Bone marrow (tissue), 2 donors: ENCODE measurements around the gene PPP1R9B.

Experiments used
- DNase-seq, 2 donors: peaks; one replicate each; lab custom pipeline; 2025; lab: John Stamatoyannopoulos, UW

PPP1R9B gene

DNA sequence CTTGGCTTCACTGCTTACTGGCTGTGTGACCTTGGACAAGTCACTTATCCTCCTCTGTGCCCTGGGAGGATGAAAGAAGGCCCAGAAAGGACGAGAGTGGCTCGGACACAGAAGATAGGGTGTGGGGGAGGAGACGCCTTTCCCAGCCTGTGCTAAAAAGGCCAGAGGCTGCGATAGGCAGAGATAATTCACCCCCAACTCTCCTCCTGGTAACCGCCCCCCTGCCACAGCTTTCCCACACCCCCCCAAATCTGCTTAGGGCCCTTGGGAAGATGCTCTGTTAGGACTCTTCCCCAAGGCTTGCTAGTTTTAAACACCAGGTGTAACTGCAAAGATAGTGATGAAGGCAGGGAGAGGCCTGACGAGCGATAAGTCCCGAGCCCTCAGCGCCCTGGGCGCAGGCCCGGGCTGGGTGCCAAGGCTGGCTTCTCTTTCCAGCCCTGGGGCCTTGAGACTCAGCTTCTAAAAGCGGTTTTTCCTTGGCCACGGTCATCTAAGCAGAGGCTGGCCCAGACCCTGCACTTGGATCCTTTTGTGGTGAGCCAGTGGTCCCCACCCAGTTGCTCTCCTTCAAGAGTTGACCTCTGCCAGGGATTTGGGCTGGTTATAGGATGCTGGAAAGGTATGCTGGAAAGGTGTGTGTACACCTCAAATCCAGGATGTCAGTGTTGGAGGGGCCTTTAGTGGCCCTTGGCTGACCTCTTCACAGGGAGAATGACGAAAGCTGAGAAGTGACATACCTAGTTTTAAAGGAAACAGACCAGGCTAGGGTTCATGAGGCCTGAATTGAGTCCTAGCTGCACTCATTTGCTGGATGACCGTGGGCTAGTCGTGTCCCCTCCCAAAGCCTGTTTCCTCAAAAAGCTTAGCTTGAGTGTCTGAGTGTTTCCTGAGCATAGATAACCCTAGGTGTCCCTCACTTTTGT is 3.4 kb upstream of the PPP1R9B start:
- DNase-seq: no peak

DNA sequence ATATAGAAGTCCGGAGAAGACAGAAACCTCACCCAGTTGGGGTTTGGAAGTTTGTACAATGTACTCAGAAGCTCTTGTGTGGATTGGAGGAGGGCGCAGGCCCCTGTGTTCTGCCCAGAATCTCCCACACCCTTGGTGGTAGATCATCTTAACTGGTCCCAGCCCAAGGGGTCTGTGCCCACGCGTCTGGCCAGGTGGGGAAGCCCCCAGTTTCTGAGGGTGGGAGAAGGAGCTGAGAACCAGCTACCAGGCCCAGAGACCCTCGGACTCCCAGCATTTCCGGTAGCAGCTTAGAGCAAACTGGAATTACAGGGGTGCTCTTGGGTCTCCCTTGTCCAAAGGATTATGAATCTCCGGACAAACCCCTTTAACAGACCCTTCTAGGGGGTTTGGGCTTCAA is 2.3 kb upstream of the PPP1R9B start:
- DNase-seq: no peak

GRCh38 chr17:50151937-50152547 is 1.6 kb upstream of the PPP1R9B start:
- peak; percentile 63 to 66 for DNase-seq

- peak; percentile 65 to 82 for DNase-seq
Measured at GRCh38 chr17:50151041-50151936, 812 bp upstream of the PPP1R9B start.

DNA sequence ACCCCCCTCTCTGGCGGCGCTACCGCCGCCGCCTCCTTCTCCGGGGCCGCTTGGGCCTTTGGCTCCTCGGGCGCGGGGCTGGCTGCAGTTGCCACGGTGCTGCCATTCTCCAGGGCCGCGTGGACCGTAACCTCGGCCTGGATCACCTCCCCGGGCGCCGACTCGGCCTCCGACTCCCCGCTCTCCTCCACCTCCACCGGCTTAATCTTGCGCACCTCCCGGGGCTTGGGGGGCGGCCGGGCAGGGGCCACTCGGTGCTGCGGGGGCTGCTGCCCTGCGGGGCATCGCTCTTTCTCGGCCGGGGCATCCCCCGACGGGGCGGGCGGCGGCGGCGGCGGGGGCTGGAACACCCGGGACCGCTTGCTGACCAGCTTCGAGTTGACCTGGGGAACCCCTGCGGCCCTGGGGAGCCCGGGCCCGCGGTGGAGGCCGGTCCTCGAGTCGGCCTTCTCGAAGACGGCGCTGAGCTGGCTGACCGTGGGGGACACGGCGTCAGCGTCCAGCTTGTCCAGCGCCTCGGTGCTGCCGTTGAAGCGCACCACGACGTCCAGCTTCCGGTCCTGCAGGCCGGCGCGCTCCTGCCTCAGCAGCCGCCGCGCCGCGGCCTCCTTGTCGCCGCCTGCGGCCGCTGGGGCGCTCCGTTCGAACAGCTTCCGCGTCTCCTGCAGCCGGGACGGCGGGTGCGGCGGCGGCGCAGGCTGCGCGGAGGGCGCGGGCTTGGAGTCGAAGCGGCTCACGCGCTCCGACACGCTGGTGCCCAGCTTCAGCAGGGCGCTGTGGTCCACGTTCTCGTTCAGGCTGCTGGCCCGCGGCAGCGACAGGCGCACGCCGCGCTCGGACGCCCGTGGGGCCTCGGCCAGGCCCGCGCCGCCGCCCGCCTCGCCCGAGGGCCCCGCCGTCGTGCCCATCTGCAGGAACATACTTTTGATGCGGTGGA is 792 bp downstream of the PPP1R9B start:
- DNase-seq: peak in 1 of 2 donors; percentile 53

DNA sequence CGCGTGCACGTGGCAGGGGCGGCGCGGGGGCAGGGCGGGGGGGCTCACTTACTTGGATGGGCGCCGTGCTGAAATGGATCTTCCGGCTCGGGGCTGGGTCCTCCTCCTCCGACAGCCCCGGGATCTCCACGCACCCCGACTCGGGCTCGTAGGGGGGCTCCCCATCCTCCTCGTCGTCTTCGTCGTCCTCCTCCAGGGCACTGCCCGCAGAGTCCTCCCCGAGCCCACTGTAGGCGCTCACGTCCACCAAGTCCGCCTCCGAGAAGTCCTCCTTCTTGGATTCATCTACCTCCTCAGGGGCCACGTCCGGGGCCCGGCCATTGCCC is 1.4 kb downstream of the PPP1R9B start:
- DNase-seq: peak in 1 of 2 donors; percentile 59

DNA sequence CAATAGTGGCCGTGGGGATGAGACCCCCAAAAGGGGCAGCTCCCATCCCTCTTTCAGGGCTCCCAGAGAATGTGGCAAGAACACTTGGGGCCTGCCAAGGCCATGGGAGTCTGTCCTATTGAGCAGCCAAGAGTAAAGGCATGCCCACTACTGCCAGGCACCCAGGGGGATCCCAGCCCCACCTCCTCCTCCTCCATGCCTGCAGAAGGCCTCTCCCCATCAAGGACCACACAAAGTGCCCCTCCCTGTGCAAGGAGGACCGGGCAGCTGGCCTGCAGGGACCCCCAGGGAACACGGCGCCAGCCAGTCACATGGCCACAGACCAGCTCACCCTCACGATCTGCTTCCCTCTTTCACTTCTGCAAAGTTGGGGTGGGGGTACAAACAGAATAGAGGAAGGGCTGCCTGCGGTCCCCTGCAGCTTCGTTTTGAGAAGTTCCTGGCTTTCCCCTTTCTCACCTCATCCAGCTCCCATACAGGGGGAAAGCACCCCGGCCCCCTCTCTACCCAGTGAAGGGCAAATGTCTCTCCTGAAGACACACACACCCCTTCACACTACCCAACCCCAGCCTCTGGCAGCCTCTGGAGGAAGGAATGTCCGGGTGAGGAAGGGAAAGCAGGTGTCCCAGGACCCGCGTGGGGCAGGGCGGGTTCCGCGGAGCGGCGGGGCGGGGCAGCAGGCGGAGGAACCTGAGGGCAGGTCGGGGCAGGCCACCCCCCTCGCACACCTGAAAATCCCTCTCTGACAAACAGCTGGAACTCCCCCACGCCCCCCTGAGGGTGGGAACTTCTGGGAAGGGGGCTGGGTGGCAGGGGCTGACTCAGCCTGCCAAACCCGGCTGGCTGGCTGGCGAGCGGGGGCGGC is 2.0 kb downstream of the PPP1R9B start:
- peak; percentile 59 to 79 for DNase-seq

GRCh38 chr17:50147841-50148225 is 2.6 kb downstream of the PPP1R9B start:
- no peak for DNase-seq

GRCh38 chr17:50146927-50147665 is 3.4 kb downstream of the PPP1R9B start:
- DNase-seq: no peak

GRCh38 chr17:50146230-50146926 is 4.1 kb downstream of the PPP1R9B start:
- no peak for DNase-seq

DNA sequence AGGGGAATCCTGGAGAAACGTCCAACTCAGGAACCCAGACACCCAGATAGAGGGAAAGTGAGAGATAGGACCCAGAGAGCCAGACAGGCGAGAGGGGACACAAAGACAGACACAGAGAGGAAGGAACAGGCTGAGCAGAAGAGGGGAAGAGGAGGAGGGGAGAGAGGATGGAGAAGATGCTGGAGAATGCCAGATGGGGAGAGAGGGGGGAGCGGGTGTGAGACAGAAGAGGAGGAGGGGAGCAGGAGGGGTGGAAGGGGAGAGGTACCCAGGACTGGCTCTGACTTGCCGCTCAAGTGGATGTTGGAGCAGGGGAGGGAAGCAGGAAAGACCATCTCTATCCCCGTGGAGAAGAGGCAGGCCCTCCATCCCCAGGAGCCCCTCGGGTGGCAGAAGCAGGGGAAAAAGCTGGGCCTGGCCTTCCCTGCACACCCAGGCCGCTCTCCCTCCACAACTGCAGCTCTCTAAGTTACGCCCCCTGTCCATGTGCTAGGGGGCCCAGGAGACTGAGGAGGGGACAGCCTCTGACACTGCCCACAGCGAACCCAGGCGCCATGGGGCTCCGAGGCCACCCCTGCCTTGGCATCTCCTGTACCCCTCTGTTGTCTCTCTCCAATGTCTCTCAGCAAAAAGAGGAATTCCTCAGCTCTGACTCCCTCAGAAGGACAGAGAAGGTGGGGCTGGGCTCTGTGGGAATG is 4.8 kb downstream of the PPP1R9B start:
- DNase-seq: no peak

GRCh38 chr17:50144845-50145531 is 5.5 kb downstream of the PPP1R9B start:
- no peak for DNase-seq

GRCh38 chr17:50144355-50144754 is 6.1 kb downstream of the PPP1R9B start:
- no peak for DNase-seq

- DNase-seq: no peak
Measured at GRCh38 chr17:50143461-50144176, 6.9 kb downstream of the PPP1R9B start.

DNA sequence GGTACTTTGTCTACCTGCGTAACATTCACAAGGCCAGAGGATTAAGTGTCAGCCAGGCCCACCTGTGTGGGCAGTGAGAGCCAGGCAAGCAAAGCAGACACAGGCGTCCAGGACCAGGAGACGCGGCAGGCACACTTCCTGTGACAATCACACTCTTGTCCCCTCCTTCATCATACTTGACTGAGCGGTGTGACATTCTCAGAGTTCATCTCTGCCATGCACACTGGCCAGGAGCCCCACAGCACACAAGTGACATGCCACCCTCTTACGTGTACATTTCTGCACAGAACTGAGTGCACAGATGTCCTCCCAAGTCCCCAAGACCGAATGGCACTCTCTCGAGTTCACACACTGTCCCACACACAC is 8.7 kb downstream of the PPP1R9B start:
- no peak for DNase-seq

GRCh38 chr17:50141026-50141744 is 9.3 kb downstream of the PPP1R9B start:
- DNase-seq: no peak
